ENCODE measurements around the gene PAX2.
A peak's percentile ranks its signal among the peaks of the same experiment; 100 is the strongest.

PAX2 gene

GRCh38 chr10:100864036-100864885, 118.9 kb downstream of the PAX2 start:
- no peak for DNase-seq

- DNase-seq, result no peak
Observed at GRCh38 chr10:100864978-100865377, 119.6 kb downstream of the PAX2 start.

GRCh38 chr10:100866010-100866409, 120.6 kb downstream of the PAX2 start:
- no peak for DNase-seq

GRCh38 chr10:100866575-100867098, 121.3 kb downstream of the PAX2 start:
- DNase-seq, result no peak

GRCh38 chr10:100867261-100867963, 122.0 kb downstream of the PAX2 start:
- DNase-seq, result no peak

GRCh38 chr10:100868382-100868781, 123.0 kb downstream of the PAX2 start:
- no peak for DNase-seq

GRCh38 chr10:100869399-100869798, 124.0 kb downstream of the PAX2 start:
- no peak for DNase-seq

- peak; percentile 5 for DNase-seq
Observed at GRCh38 chr10:100872034-100872791, 126.8 kb downstream of the PAX2 start.

GRCh38 chr10:100873146-100873826, 127.9 kb downstream of the PAX2 start:
- no peak for DNase-seq

GRCh38 chr10:100873827-100874326, 128.5 kb downstream of the PAX2 start:
- no peak for DNase-seq

- no peak for DNase-seq
Observed at GRCh38 chr10:100874702-100875483, 129.5 kb downstream of the PAX2 start.

GRCh38 chr10:100875484-100876166, 130.2 kb downstream of the PAX2 start:
- no peak for DNase-seq

GRCh38 chr10:100876585-100877460, 131.4 kb downstream of the PAX2 start:
- DNase-seq, result no peak

- DNase-seq, result no peak
Observed at GRCh38 chr10:100877461-100877850, 132.1 kb downstream of the PAX2 start.

- DNase-seq, result peak; percentile 32
Observed at GRCh38 chr10:100878291-100878910, 133.0 kb downstream of the PAX2 start.

Measured in NCI-H510A treated with DMSO at 0.1 percent for 48 hours (cell line).